HEK293 (cell line): ENCODE data around the gene BDNF.

ENCODE experiments used
- CTCF ChIA-PET: fragments of 350-600 bp; formaldehyde crosslinking; extraction: SDS; loops from one replicate; lab custom pipeline; 2021; ENCODE audit warnings: antibody characterized with exemption; lab: Yijun Ruan, JAX
- POLR2A ChIA-PET: fragments of 300-600 bp; formaldehyde crosslinking; extraction: SDS; loops from one replicate; lab custom pipeline; 2020; ENCODE audit warnings: antibody characterized with exemption, inconsistent platforms; lab: Yijun Ruan, JAX
- H3K27ac ChIP-seq: fragments of 200-500 bp; sonication (Bioruptor generic); 2 replicates; pipeline ENCODE4 v1.5.1; 2014; ENCODE audit warnings: low read depth, low read length, control low read depth, inconsistent platforms; ENCODE audit errors: extremely low read depth
- H3K36me3 ChIP-seq, 2 experiments: fragments of 200-500 bp in 1 of 2; sonication (Bioruptor generic) in 1 of 2; 1 replicate in 1 of 2; 2 replicates in 1 of 2; pipeline ENCODE4 v1.5.1; 2014 to 2017; ENCODE audit warnings: inconsistent platforms in 2 of 2, low read length in 2 of 2; ENCODE audit not compliant: control insufficient read depth in 2 of 2, insufficient read depth in 1 of 2
- H3K4me1 ChIP-seq: fragments of 200-500 bp; sonication (Bioruptor generic); 2 replicates; pipeline ENCODE4 v1.5.1; 2014; ENCODE audit warnings: mild to moderate bottlenecking, low read length, inconsistent platforms; ENCODE audit not compliant: control insufficient read depth, insufficient read depth
- H3K4me3 ChIP-seq: 2 replicates; pipeline ENCODE4 v1.5.1; 2011; ENCODE audit warnings: low read depth, mild to moderate bottlenecking, control low read depth, low read length, moderate library complexity
- H3K9me3 ChIP-seq: fragments of 200-500 bp; sonication (Bioruptor generic); 2 replicates; pipeline ENCODE4 v1.5.1; 2014; ENCODE audit warnings: low read depth, low read length, inconsistent platforms; ENCODE audit not compliant: control insufficient read depth, insufficient read depth
- CTCF ChIP-seq: fragments of 450-650 bp; formaldehyde crosslinking; IDR thresholded peaks from 2 replicates; pipeline ENCODE4 v1.5.1; 2016; ENCODE audit warnings: missing biosample characterization, missing genetic modification characterization
- GLI2 ChIP-seq: fragments of 450-650 bp; formaldehyde crosslinking; IDR thresholded peaks from 2 replicates; pipeline ENCODE4; 2017; ENCODE audit warnings: missing biosample characterization, missing genetic modification characterization, low read depth, borderline replicate concordance
- SP3 ChIP-seq: fragments of 450-650 bp; formaldehyde crosslinking; IDR thresholded peaks from 2 replicates; pipeline ENCODE4 v1.5.1; 2016; ENCODE audit warnings: missing biosample characterization, missing genetic modification characterization
- ZBTB44 ChIP-seq: fragments of 450-650 bp; IDR thresholded peaks from 2 replicates; pipeline ENCODE4 v1.5.1; 2018; ENCODE audit warnings: missing biosample characterization, mild to moderate bottlenecking, missing genetic modification characterization
- ZBTB48 ChIP-seq: fragments of 450-650 bp; formaldehyde crosslinking; IDR thresholded peaks from 2 replicates; pipeline ENCODE4 v1.5.1; 2016; ENCODE audit warnings: missing biosample characterization, missing genetic modification characterization
- ZNF121 ChIP-seq: fragments of 450-650 bp; formaldehyde crosslinking; IDR thresholded peaks from 2 replicates; pipeline ENCODE4 v1.5.1; 2016; ENCODE audit warnings: missing biosample characterization, missing genetic modification characterization
- ZNF138 ChIP-seq: fragments of 450-650 bp; formaldehyde crosslinking; IDR thresholded peaks from 2 replicates; pipeline ENCODE4 v1.5.1; 2016; ENCODE audit warnings: missing biosample characterization, missing genetic modification characterization, borderline replicate concordance
- ZNF19 ChIP-seq: fragments of 450-650 bp; formaldehyde crosslinking; IDR thresholded peaks from 2 replicates; pipeline ENCODE4; 2016; ENCODE audit warnings: missing biosample characterization, missing genetic modification characterization, low read depth
- ZNF248 ChIP-seq: fragments of 450-650 bp; formaldehyde crosslinking; IDR thresholded peaks from 2 replicates; pipeline ENCODE4 v1.5.1; 2017; ENCODE audit warnings: missing biosample characterization, missing genetic modification characterization
- ZNF398 ChIP-seq: fragments of 450-650 bp; formaldehyde crosslinking; IDR thresholded peaks from 2 replicates; pipeline ENCODE4 v1.5.1; 2017; ENCODE audit warnings: missing biosample characterization, missing genetic modification characterization
- ZNF514 ChIP-seq: fragments of 450-650 bp; formaldehyde crosslinking; IDR thresholded peaks from 2 replicates; pipeline ENCODE4 v1.5.1; 2016; ENCODE audit warnings: missing biosample characterization, missing genetic modification characterization
- ZNF585B ChIP-seq: fragments of 450-650 bp; formaldehyde crosslinking; IDR thresholded peaks from 2 replicates; pipeline ENCODE4 v1.5.1; 2016; ENCODE audit warnings: missing biosample characterization, missing genetic modification characterization
- ZNF600 ChIP-seq: fragments of 450-650 bp; formaldehyde crosslinking; IDR thresholded peaks from 2 replicates; pipeline ENCODE4 v1.5.1; 2016; ENCODE audit warnings: missing biosample characterization, missing genetic modification characterization
- ZNF626 ChIP-seq: fragments of 450-650 bp; sonication (Bioruptor Pico); formaldehyde crosslinking; IDR thresholded peaks from 2 replicates; pipeline ENCODE4 v1.5.1; 2018; ENCODE audit warnings: missing biosample characterization, missing genetic modification characterization, inconsistent platforms
- ZNF76 ChIP-seq: fragments of 450-650 bp; formaldehyde crosslinking; IDR thresholded peaks from 2 replicates; pipeline ENCODE4; 2016; ENCODE audit warnings: low read depth, missing biosample characterization, missing genetic modification characterization, borderline replicate concordance
- ZNF777 ChIP-seq: fragments of 450-650 bp; formaldehyde crosslinking; IDR thresholded peaks from 2 replicates; pipeline ENCODE4 v1.5.1; 2017; ENCODE audit warnings: missing biosample characterization, missing genetic modification characterization, borderline replicate concordance
- ZNF830 ChIP-seq: fragments of 450-650 bp; IDR thresholded peaks from 2 replicates; pipeline ENCODE4 v1.5.0; 2018; ENCODE audit warnings: missing biosample characterization, missing genetic modification characterization, low read depth, mild to moderate bottlenecking, moderate library complexity
- ZSCAN4 ChIP-seq: fragments of 450-650 bp; formaldehyde crosslinking; IDR thresholded peaks from 2 replicates; pipeline ENCODE4 v1.5.1; 2017; ENCODE audit warnings: missing biosample characterization, missing genetic modification characterization

BDNF gene

GRCh38 chr11:27726981-27727380 lies 26.7 kb upstream of the BDNF start:
- H3K4me3 ChIP-seq: no peak overlapping the region
- no peaks in the 10 kb centered on the region for H3K4me1 ChIP-seq
- no peak overlapping the region for H3K27ac ChIP-seq
- CTCF ChIA-PET: no interaction called here
- POLR2A ChIA-PET: no interaction called here
- no peaks in the 10 kb centered on the region for H3K9me3 ChIP-seq
- no peaks in the 10 kb centered on the region for H3K36me3 ChIP-seq
- TF ChIP-seq ZNF514 (tag by site-specific recombination) (no peak), ZSCAN4 (tag by site-specific recombination) (no peak), ZNF600 (tag by site-specific recombination) (no peak), ZNF121 (tag by site-specific recombination) (no peak), ZNF398 (tag by site-specific recombination) (no peak), ZBTB44 (tag by site-specific recombination) (no peak), ZNF626 (tag by site-specific recombination) (no peak), ZNF76 (tag by site-specific recombination) (no peak), ZNF19 (tag by site-specific recombination) (no peak), ZBTB48 (tag by site-specific recombination) (no peak), ZNF138 (tag by site-specific recombination) (no peak), ZNF248 (no peak), ZNF777 (tag by site-specific recombination) (no peak)

GRCh38 chr11:27723687-27724086 lies 23.4 kb upstream of the BDNF start:
- Histone ChIP-seq H3K36me3 (no peaks in the 10 kb centered on the region), H3K4me1 (peaks cover 3% of the 10 kb centered on the region; the same call in 1 of the 2 replicates), H3K4me3 (no peak overlapping the region), H3K9me3 (no peaks in the 10 kb centered on the region), H3K27ac (no peak overlapping the region)
- CTCF ChIA-PET: interaction anchor here (1.0 kb wide), 1 partner anchor 350 kb away, joined by 3 read pairs; no protein-coding TSS in a partner anchor
- TF ChIP-seq GLI2 (tag by site-specific recombination): no peak
- POLR2A ChIA-PET: no interaction called here

GRCh38 chr11:27722953-27723344 lies 22.7 kb upstream of the BDNF start:
- Histone ChIP-seq H3K4me3 (peak overlapping the region; percentile 27), H3K27ac (no peak overlapping the region), H3K4me1 (peaks cover 3% of the 10 kb centered on the region; the same call in 1 of the 2 replicates), H3K9me3 (no peaks in the 10 kb centered on the region), H3K36me3 (no peaks in the 10 kb centered on the region)
- no peak for TF ChIP-seq SP3 (tag by site-specific recombination)
- TF ChIP-seq ZNF830 (tag by site-specific recombination): no peak
- TF ChIP-seq ZNF585B: peak; percentile 65
- peak; percentile 29; the same call in 1 of the 2 replicates for TF ChIP-seq CTCF
- CTCF ChIA-PET: interaction anchor here (0.5 to 1.0 kb wide), 2 partner anchors 351 to 398 kb away, joined by 3 read pairs; no protein-coding TSS in a partner anchor
- POLR2A ChIA-PET: no interaction called here
